GM21367 (cell line): ENCODE data around the gene TPH1.

ENCODE experiments used
- ATAC-seq: cut with Tn5 transposase; IDR thresholded peaks from one replicate; pipeline ENCODE4 v1.9.1; 2021; ENCODE audit not compliant: unreplicated experiment

The TPH1 gene

DNA sequence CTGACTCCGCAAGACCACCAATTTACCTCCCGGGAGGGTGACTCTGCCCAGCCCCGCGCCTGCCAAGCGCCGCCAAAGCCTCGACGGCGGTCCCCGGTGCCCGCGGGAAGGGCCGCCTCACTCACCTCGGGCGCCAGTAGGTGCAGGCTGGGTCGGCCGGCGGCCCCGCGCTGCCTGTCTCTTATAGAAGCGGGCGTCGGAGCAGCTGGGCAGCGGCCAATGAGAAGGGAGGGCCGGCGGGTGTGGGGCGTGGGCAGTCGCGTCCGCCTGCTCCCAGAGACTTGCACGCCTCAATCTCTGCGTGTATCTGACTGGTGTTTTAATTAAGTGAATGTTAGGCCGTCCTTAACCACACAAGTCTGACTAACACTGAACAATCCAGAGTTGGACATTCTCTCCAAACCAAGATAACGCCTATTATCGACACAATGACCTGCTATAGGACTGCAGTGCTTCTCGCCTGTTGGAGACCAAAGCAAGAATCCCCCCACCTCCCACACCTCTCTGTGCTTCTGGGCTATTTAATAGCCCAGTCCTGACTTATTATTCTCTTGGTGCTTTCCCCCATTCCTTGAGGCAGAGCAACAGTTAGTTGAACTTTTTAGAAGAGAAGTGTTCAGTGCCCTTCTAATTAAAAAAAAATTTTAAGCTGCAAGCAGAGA is at the start of gene TPH1:
TSS of gene TPH1 (minus strand) at position 154 of the 662 bp plus-strand sequence. CDS start 5,507 bp downstream, outside the sequence.
- no peak for ATAC-seq

DNA sequence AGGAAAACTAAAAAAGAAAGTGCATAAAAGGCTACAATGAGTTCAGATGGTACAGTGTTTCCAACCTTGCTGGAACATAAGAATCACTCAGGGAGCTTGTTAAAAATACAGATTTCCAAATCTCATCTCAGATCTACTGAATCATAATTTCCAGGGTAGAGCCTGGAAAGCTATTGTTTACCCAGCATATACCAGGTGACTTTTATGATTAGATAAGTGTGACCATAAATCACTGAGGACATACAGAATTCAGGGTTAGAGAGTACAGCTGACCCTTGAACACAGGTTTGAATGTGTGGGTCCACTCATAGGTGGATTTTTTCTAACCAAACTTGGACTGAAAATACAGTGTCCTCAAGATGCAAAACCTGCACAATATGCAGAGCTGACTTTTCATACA is 47.9 kb upstream of the TPH1 start:
- no peak for ATAC-seq

DNA sequence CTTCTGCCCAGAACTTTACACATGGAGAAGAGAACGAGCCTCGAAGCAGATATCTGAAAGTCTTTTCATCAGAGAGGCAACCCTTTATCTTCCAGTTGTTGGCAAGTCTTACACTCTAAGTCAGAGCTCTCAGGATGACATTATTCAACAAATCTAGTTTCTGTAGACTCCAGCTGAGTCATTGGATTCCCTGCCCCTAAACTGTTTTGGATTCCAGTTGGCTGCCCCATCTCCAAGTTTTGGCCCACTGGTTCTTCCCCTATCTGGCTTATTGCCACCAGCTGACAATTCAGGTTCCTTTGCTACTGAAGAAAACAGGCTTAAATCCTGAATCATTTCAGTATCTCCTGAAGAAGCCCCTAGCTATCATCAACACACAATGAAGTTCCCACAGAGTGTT is 45.7 kb upstream of the TPH1 start:
- ATAC-seq, result no peak

DNA sequence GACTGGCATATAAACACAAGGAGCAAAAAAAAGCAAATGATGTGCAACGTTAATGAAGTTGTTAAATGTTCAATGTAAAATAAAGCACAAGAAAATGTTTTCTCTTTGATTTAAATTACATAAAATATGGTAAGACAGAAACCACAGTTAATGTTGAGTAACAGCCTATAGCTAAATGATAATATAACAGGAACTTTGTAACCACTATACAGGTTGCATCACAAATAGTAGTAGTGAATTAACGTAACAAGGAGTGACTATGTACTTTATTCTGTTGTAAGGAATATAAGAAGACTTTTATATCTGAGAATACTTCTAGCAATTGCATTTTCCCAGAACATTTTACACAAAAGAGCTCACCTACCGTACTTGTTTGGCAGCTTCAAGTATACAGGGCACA is 42.9 kb upstream of the TPH1 start:
- ATAC-seq, result no peak

DNA sequence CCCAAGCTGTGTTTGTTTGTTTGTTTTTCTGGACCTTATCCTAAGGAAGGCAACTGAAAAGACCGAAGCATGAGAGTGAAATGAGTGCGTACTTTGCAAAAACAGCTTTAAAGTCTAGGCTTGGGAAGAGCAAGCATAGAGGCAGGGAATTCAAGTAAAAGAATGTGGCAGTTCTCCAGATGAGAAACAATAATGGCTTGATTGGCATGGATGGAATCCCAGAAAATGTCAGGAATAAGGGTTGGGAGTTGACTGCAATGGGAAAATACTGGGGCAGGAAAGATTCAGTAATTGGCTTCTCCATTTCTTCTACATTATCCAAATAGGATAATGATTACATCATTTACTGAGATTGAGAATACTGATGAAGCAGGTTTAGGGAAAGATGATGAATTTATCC is 42.3 kb upstream of the TPH1 start:
- ATAC-seq, result no peak

DNA sequence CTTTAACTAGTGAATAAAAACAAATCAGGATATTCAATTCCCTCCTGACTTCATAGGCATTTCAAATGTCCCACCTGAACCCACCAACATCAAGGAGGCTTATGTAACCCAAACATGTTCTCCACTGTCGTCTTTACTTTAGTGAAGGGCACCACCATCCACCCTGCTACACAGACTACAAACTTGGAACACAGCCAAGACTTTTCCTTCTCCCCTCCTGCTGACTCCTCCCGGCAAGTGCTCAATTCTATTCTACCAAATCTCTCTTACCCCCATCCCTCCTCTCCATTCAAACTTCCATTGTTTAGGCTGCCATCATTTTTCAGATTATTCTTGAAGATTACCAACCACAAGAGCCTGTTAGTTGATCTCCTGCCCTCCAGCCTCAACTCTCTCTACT is 35.5 kb upstream of the TPH1 start:
- ATAC-seq, result no peak

DNA sequence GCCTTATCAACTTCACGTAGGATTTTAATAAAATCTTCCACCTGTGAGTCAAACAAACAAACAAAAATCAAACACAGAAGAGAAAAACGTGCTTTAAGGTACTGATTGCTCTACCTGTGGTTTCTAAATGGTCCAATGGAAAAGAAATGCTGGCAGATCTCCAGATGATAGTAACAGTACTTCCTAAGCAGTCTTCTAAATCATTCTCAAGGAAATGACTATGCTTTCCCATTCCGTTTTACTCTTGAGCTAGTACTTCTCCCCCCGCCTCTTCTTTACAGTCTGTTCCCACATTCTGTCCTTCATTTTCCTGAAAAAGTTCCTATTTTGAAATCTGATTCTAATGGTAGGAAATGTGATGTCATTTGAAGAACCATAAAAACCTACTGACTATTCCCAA is 34.4 kb upstream of the TPH1 start:
- no peak for ATAC-seq

DNA sequence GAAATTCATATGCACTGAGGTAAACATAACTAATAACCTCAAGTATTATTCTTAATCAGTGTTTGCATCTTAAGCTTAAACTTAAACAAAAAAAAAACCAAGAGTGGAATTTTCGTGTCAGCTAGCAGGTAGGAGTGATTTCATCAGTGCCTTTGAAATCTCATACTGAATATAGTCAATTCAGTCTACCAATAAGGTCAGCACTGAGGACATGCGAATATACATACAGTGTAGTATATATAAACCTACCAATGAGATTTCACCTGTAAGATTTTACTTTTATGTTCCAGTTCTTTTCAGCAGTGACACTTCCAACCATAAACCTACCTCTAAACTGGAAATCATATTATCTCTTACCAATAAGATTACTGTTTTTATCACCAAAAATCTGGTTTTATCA is 32.8 kb upstream of the TPH1 start:
- no peak for ATAC-seq

DNA sequence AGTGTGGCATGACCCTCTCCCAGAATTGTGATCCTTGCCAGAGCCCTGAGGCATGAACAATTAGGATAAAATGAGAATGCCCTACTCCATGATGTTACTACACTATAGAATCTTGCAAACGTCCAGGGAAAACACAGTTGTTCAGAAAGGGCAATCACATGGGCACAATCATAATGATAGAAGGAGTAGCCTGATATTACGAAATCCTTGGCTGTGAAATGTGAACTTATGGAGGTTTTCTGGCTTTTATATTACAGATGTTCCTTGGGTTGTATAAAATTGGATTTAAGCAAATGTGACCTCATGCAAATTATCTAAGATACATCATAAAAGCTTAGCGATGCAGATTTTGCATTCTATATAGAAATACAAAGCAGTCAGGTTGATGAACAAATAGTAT is 29.4 kb upstream of the TPH1 start:
- ATAC-seq, result no peak

DNA sequence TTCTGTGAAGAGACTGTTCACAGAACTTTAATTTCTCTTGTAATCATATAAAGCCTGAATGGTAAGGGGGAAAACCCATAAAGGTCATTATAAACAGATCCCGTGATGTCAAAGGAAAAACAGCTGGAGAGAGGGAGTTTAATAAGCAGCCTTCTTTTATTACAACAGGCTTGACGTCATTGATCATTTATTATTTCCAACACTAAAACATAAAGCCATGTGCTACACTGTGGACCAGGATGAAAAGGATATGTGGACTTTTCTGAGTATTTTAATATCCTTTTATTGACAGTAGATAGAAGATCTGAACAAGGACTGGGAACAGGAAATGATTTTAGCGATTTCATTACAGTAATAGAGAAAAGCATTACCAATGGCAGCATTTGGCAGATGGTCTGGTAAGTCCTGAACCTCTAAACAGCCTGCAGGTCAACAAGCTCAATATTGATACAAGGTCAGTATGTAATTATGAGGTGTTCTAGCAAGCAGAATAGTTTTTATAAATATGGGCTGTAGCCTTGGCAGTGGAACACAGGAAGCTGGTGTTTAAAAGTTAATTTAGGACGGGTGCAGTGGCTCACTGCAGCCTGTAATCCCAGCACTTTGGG is 25.1 kb upstream of the TPH1 start:
- no peak for ATAC-seq

DNA sequence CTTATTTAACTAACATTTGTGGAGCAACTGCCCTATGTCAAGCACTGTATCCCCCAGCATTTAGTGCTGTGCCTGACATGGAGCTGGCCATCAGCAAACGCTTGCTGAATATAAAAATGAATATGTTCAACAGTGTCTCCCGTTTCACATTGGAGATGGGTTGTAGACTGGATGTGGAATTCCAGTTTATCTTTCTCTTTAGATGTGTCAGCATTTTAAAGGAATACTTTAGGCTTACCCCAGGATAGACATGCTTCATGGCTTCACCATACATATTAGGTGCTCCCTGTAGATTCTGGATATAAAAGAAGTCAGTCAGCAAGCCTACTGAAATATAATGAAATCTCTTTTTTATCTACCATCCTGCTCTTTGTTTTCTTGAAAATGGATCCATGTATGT is 21.3 kb upstream of the TPH1 start:
- no peak for ATAC-seq

DNA sequence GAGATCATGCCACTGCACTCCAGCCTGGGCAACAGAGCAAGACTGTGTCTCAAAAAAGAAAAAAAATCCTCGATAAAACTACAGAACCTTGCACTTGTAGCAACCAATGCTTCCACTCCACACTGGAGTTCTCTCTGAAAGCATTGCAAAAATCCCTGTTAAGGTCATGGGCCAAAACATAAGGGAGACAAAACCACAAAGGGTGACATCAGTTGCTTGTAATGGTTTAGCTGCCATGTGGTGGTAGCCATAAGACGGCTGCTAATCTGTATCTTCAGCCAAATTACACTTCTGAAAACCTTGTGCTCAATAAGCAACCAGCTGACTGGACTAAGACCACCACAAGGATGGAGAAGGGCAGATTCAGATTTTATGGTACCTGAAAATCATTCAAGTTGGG is 20.6 kb upstream of the TPH1 start:
- ATAC-seq, result no peak

DNA sequence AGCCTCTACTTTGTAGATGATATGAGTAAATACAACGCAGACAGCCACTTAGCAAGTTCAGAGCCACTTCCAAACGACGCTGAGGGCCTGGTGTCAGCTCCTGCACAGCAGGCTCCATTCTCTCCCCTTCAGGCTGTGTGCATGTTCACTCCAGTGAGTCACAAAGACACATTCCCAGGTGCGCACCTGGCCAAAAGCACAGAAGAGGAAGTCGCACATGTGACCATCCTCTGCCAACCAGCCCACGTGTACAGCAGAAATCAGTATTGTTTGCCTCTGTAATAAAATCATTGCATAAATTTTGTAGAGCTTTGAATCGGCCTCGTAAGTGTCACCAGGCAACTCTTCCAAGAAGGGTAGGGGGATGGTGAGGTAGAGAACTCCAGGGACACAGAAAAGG is 19.5 kb upstream of the TPH1 start:
- ATAC-seq, result no peak

DNA sequence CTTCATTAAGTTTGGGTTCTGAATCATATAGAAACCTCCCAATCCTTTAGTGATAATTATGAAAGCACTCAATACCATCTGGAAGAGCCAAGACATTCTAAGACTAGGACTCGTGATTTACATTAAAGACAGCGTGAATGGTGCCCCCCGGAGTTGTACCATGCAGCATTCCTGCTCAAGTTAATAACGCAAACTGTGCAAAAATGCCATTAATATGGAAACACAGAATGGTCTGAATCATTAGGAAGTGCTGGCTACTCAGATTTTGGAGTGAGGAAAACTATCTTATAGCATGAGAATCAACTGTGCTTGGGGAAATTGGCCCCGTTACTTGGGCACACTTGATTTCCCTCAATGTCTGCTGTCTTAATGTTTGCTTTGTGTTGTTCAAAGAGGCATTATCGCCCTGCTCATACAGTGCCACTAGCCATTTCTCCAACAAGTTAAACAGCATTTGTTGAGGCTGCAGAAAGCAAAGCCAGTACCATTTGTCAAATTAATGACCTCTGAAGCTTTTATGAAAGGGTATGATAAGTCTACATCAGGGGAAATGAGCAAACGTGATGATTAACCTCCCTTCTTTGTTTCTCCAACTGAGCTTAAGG is 18.5 kb upstream of the TPH1 start:
- no peak for ATAC-seq

DNA sequence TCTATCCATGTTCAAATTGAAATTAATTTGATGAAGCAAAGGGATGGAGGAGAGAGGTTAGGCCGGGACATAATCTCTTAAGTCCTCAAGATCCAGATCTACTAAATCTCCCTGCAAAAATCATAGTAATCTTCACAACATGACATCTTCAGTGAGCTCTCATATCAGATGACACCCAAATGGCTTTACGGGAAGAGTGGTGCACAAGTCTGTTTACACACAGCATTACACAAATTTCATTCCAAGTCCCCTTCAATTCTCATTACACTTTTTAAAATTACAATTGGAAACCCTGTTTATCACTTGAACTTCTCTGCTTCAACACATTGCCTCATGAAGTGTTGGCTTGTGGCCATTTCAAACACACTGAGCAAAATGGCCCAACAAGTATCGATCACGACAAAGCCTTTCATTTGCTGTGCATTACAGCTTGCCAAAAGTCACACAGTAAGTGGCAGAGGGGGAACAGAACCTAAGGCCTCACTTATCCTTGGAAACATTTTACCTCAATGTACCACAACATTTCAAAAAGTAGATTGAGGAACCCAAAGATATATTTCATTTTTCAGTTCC is 17.9 kb upstream of the TPH1 start:
- no peak for ATAC-seq

DNA sequence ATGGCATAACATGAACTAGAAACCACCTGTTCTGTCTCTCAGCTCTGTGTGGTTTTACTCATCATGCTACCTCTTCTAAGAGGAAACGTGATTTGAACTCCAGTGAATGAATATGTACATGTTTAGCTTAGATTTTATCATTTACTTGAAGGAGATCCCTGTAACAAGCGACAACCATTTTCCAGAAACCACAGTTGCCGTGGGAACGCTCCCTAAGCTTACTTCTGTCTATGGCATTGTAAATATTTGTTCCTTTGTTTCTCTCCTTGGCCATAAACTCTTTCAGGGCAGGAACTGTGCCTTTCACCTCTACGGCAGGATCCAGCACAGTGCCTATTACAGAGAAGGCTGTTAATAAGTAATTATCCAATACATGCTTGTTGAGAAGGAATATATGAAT is 17.1 kb upstream of the TPH1 start:
- ATAC-seq, result no peak

DNA sequence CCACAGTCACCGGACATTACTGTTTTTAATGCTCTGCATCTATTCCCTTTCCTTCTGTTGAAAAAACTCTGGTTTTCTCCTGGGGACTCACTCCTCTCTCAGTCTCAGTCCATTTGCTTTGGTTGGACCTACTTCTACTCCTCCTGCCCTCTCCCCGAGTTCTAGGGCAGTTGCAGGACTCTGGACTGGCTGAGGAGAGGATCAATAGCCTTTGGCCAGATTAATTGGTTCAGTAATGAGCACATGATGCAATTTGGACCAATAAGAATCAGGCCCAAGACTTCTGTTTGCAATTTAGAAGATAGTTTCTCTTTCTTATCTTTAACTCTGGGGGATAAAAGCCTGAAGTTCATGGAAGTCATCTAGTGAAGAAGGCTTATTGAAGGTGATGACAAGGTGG is 15.3 kb upstream of the TPH1 start:
- ATAC-seq, result no peak

DNA sequence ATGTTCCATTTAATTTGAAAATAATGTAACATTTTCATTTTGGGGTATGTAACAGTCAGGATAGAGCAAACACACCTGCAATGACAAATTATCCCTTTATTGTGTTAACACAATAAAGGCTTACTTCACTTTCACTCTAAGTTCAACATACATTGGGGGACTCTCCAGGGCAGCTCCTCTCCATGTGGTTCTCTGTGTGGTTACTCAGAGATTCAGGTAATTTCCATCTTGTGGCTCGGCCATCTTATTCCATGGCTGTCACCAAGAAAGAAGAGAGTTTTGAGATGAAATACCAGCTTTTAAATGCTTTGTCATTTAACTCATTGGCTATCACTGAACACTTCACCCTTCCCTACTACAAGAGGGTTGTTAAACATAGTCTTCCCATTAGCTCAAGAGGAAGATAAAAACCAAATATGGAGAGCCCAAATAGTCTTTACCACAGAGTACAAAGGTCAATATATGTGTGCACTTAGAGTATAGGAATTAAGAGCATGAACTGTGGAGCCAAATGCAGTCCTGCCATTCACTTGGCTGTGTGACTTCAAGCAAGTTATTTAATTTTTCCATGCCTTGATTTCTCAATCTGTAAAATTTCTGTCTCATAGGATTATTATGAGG is 10.6 kb upstream of the TPH1 start:
- no peak for ATAC-seq

DNA sequence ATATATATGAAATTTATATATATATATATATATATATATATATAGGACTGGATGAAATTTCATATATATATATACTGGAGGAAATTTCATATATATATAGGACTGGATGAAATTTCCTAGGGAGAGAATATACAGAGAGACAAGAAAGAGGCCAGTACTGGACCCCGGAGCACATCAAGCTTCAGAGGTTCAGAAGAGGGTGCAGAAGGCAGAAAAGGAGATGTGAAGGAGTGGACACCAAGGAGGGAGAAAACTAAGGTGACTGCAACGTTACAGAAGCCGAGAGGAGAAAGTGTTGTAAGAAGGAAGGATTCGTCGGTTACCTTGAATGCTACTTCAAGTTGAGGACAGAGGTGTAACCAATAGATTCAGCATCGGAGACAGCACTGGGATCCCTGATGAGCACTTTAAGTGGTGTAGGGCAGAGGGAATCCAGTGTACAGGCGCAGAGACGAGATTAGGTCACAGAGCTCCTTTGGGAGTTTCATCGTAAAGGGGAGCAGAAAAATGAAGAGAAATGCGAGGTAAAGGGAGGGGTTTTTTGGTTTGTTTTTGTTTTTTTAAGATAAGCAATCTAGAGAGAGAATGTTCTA is 8.5 kb upstream of the TPH1 start:
- ATAC-seq, result no peak

DNA sequence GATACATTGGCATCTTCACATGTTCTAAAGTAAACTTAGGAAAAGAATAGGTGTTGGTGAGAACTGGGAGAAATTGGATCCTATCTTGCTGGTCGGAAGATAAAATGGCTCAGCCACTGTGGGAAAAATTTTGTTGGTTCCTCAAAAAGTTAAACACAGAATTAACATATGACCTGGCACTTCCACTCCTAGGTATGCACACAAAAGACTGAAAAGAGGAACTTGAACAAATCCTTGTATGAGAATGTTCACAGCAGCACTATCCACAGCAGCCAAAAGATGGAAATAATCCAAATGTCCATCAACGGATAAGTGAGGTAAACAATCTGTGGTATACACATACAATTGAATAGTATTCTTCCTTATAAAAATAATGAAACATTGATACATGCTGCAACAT is 4.8 kb upstream of the TPH1 start:
- no peak for ATAC-seq

DNA sequence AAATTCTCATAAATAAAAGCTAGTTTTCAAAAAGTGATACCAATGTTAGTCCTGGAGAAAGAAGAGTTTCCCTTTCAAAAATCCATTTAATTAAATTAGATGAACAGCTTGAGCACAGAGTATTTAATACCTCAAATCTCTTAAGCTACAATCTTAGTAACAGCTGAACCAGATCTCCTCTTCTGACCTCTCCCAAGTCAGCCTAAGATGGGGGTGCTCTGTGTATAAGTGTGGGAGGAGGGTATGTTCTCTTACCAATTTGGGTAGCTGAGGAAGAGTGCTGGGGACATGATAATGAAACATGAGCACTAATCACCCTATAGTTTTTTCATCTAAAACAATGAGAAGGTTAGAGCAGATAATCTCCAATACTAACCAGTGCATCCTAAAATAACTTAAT is 9.6 kb downstream of the TPH1 start:
- no peak for ATAC-seq

DNA sequence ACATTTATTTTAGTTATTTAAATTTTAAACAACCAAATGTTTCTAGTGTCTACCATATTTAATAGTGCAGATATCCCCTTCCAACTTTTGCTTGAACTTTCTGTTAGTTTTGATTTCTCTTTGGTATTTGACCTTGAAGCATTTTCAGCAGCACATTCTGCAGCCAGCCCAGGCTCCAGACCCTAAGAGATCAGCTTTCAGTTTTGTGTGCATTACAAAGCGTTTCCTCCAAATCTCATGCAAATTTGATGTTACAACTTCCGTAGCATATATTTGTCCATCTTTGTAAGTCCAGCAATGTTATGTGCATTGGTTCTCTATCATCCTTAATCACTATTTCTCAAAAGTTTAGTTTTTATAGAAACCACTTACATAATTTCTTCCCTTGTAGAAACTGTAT is 18.6 kb downstream of the TPH1 start:
- ATAC-seq, result no peak
